OCI-LY1 (cell line): ENCODE measurements around the gene ABHD4.
"Not testable (repeated sequence)": the region's sequence is repeated elsewhere in the genome, so short reads cannot be mapped to it uniquely, and the experiment has no call there.

Experiments
- H2AFZ ChIP-seq: fragments of 200-600 bp; sonication (generic), shearing (Covaris generic); 2 replicates; pipeline ENCODE4 v1.6.0; 2014; ENCODE audit warnings: antibody characterized with exemption, mild to moderate bottlenecking, low read length
- H3F3A ChIP-seq: fragments of 200-600 bp; sonication (generic), shearing (Covaris generic); 2 replicates; pipeline ENCODE4 v1.6.0; 2014; ENCODE audit warnings: mild to moderate bottlenecking, antibody characterized with exemption, low read length, moderate library complexity; ENCODE audit not compliant: insufficient read depth
- H3K27ac ChIP-seq: fragments of 200-600 bp; sonication (generic); 2 replicates; pipeline ENCODE4 v1.5.1; 2014; ENCODE audit warnings: low read length, mixed run types, mild to moderate bottlenecking, low read depth; ENCODE audit not compliant: poor library complexity, severe bottlenecking
- H3K27me3 ChIP-seq: fragments of 200-600 bp; sonication (generic); 2 replicates; pipeline ENCODE4 v1.6.0; 2014; ENCODE audit warnings: antibody characterized with exemption, mild to moderate bottlenecking, low read length, moderate library complexity; ENCODE audit not compliant: insufficient read depth
- H3K36me3 ChIP-seq: fragments of 200-600 bp; sonication (generic); 2 replicates; pipeline ENCODE4 v1.6.1; 2014; ENCODE audit warnings: mild to moderate bottlenecking, antibody characterized with exemption, low read length, moderate library complexity, mixed read lengths; ENCODE audit not compliant: insufficient read depth
- H3K4me1 ChIP-seq: fragments of 200-600 bp; sonication (generic); 2 replicates; pipeline ENCODE4 v1.5.1; 2014; ENCODE audit warnings: mild to moderate bottlenecking, low read length, moderate library complexity; ENCODE audit not compliant: insufficient read depth, severe bottlenecking
- H3K4me2 ChIP-seq: fragments of 200-600 bp; sonication (generic), shearing (Covaris generic); 2 replicates; pipeline ENCODE4 v1.6.1; 2014; ENCODE audit warnings: low read length
- H3K4me3 ChIP-seq: fragments of 200-600 bp; sonication (generic); 2 replicates; pipeline ENCODE4 v1.5.1; 2014; ENCODE audit warnings: low read length, low read depth, mild to moderate bottlenecking, mixed read lengths; ENCODE audit not compliant: poor library complexity, severe bottlenecking
- H3K79me2 ChIP-seq: fragments of 200-600 bp; shearing (Covaris generic); 2 replicates; pipeline ENCODE4 v1.6.1; 2016; ENCODE audit warnings: mixed run types, low read length, mixed read lengths; ENCODE audit not compliant: insufficient read depth
- H3K9ac ChIP-seq: fragments of 200-600 bp; sonication (generic), shearing (Covaris generic); 2 replicates; pipeline ENCODE4 v1.6.1; 2014; ENCODE audit warnings: mild to moderate bottlenecking, low read length, mixed read lengths
- H3K9me2 ChIP-seq: fragments of 200-600 bp; sonication (generic), shearing (Covaris generic); 2 replicates; pipeline ENCODE4 v1.6.1; 2014; ENCODE audit warnings: low read depth, mild to moderate bottlenecking, low read length, mixed read lengths
- H3K9me3 ChIP-seq: fragments of 200-600 bp; shearing (Covaris generic); 2 replicates; pipeline ENCODE4 v1.6.1; 2014; ENCODE audit warnings: low read length, mixed read lengths
- H4K20me1 ChIP-seq: fragments of 200-600 bp; sonication (generic), shearing (Covaris generic); 2 replicates; pipeline ENCODE4 v1.6.0; 2016; ENCODE audit warnings: mild to moderate bottlenecking, low read length; ENCODE audit not compliant: insufficient read depth
- CTCF ChIP-seq: fragments of 200-600 bp; sonication (generic), shearing (Covaris generic); IDR thresholded peaks from 2 replicates; pipeline ENCODE4 v1.5.1; 2017; ENCODE audit warnings: mild to moderate bottlenecking, antibody characterized with exemption, low read length, moderate library complexity, mixed read lengths
- EZH2 ChIP-seq: fragments of 200-600 bp; sonication (generic), shearing (Covaris generic); IDR thresholded peaks from 2 replicates; pipeline ENCODE4 v1.8.0; 2017; ENCODE audit warnings: borderline replicate concordance, mixed run types, mild to moderate bottlenecking, antibody characterized with exemption, low read length, moderate library complexity, mixed read lengths

ABHD4 gene

GRCh38 chr14:22614240-22614799, 16.2 kb downstream of the ABHD4 start:
- Histone ChIP-seq H3K4me2 (no peak overlapping the region), H3K27ac (no peak overlapping the region)

GRCh38 chr14:22615765-22616164, 17.7 kb downstream of the ABHD4 start:
- not testable (repeated sequence) for H3K9me3 ChIP-seq, H3K27me3 ChIP-seq, H3K36me3 ChIP-seq, H3K9me2 ChIP-seq, H3K79me2 ChIP-seq, H3K27ac ChIP-seq, H3K4me2 ChIP-seq, H4K20me1 ChIP-seq, H3F3A ChIP-seq, H3K4me3 ChIP-seq, H3K4me1 ChIP-seq, H2AFZ ChIP-seq, H3K9ac ChIP-seq

More at GRCh38 chr14:22614240-22614799, 16.2 kb downstream of the ABHD4 start:
- Histone ChIP-seq H3K4me1 (peaks cover 5% of the 10 kb centered on the region), H3K9me3 (no peaks in the 10 kb centered on the region), H3K36me3 (peaks cover 17% of the 10 kb centered on the region; the same call in 1 of the 2 replicates), H3K9ac (no peak overlapping the region), H3K79me2 (no peaks in the 10 kb centered on the region), H3K9me2 (no peaks in the 10 kb centered on the region), H4K20me1 (no peaks in the 10 kb centered on the region), H2AFZ (no peak overlapping the region), H3K27me3 (no peaks in the 10 kb centered on the region), H3F3A (no peaks in the 10 kb centered on the region), H3K4me3 (no peak overlapping the region)
- TF ChIP-seq EZH2 (no peak), CTCF (no peak)

- no peak overlapping the region for H2AFZ ChIP-seq
- no peaks in the 10 kb centered on the region for H3K9me2 ChIP-seq
- H3K4me3 ChIP-seq = no peak overlapping the region
- no peak for TF ChIP-seq EZH2
- no peak for TF ChIP-seq CTCF
- no peaks in the 10 kb centered on the region for H3K4me1 ChIP-seq
- no peak overlapping the region for H3K9ac ChIP-seq
- no peaks in the 10 kb centered on the region for H4K20me1 ChIP-seq
- H3K79me2 ChIP-seq = no peaks in the 10 kb centered on the region
- no peak overlapping the region for H3K4me2 ChIP-seq
- no peaks in the 10 kb centered on the region for H3K9me3 ChIP-seq
- H3F3A ChIP-seq = no peaks in the 10 kb centered on the region
- no peaks in the 10 kb centered on the region; the same call in 1 of the 2 replicates for H3K27me3 ChIP-seq
- H3K36me3 ChIP-seq = no peaks in the 10 kb centered on the region
- H3K27ac ChIP-seq = no peak overlapping the region
Observed at GRCh38 chr14:22622255-22622654, 24.2 kb downstream of the ABHD4 start.

GRCh38 chr14:22623047-22623446, 24.9 kb downstream of the ABHD4 start:
- Histone ChIP-seq H3K79me2 (no peaks in the 10 kb centered on the region), H3K9ac (no peak overlapping the region), H3K9me2 (no peaks in the 10 kb centered on the region), H3K36me3 (no peaks in the 10 kb centered on the region), H3K27ac (no peak overlapping the region), H3F3A (no peaks in the 10 kb centered on the region), H3K4me2 (no peak overlapping the region), H4K20me1 (no peaks in the 10 kb centered on the region), H2AFZ (no peak overlapping the region), H3K4me3 (no peak overlapping the region), H3K4me1 (no peaks in the 10 kb centered on the region), H3K27me3 (no peaks in the 10 kb centered on the region; the same call in 1 of the 2 replicates), H3K9me3 (no peaks in the 10 kb centered on the region)
- TF ChIP-seq EZH2 (no peak), CTCF (no peak)
